KMS-11 (cell line): ENCODE measurements around the gene DPF3.

ENCODE experiments used
- H2AFZ ChIP-seq: fragments of 200-600 bp; sonication (generic); 2 replicates; pipeline ENCODE4 v1.6.1; 2016; ENCODE audit warnings: antibody characterized with exemption, mixed run types, low read depth
- H3K27ac ChIP-seq: fragments of 200-600 bp; sonication (generic); 2 replicates; pipeline ENCODE4 v1.6.1; 2016; ENCODE audit warnings: mild to moderate bottlenecking, mixed run types
- H3K27me3 ChIP-seq: fragments of 200-600 bp; sonication (generic); 2 replicates; pipeline ENCODE4 v1.6.1; 2017; ENCODE audit warnings: mild to moderate bottlenecking, low read depth, mixed run types, moderate library complexity; ENCODE audit not compliant: insufficient read depth
- H3K36me3 ChIP-seq: fragments of 200-600 bp; sonication (generic); 2 replicates; pipeline ENCODE4 v1.6.1; 2017; ENCODE audit warnings: mild to moderate bottlenecking, mixed run types; ENCODE audit not compliant: insufficient read depth
- H3K4me1 ChIP-seq: fragments of 200-600 bp; sonication (generic); 2 replicates; pipeline ENCODE4 v1.6.1; 2016; ENCODE audit warnings: mild to moderate bottlenecking, low read depth, mixed run types; ENCODE audit not compliant: poor library complexity, severe bottlenecking
- H3K4me2 ChIP-seq: fragments of 200-600 bp; sonication (generic); 2 replicates; pipeline ENCODE4 v1.7.0; 2016; ENCODE audit warnings: mild to moderate bottlenecking, mixed run types
- H3K4me3 ChIP-seq: fragments of 200-600 bp; sonication (generic); IDR thresholded peaks from 2 replicates; pipeline ENCODE4 v1.6.1; 2017; ENCODE audit warnings: low read depth, low read length, mixed read lengths; ENCODE audit not compliant: insufficient read depth
- H3K79me2 ChIP-seq: fragments of 200-600 bp; sonication (generic); 2 replicates; pipeline ENCODE4 v1.6.1; 2016; ENCODE audit warnings: low read depth, mixed run types; ENCODE audit not compliant: insufficient read depth
- H3K9ac ChIP-seq: fragments of 200-600 bp; sonication (generic); 2 replicates; pipeline ENCODE4 v1.6.1; 2016; ENCODE audit warnings: mild to moderate bottlenecking, mixed run types
- H4K20me1 ChIP-seq: fragments of 200-600 bp; sonication (generic); 2 replicates; pipeline ENCODE4 v1.6.1; 2016; ENCODE audit warnings: mild to moderate bottlenecking, mixed run types; ENCODE audit not compliant: insufficient read depth
- TF ChIP-seq, protein P1 (sequence below): fragments of 200-600 bp; sonication (generic); conservative IDR thresholded peaks from 2 replicates; pipeline ENCODE4 v1.6.1; 2017; ENCODE audit warnings: low read depth, mild to moderate bottlenecking, antibody characterized with exemption, low read length, moderate library complexity, mixed read lengths

The DPF3 gene

DNA sequence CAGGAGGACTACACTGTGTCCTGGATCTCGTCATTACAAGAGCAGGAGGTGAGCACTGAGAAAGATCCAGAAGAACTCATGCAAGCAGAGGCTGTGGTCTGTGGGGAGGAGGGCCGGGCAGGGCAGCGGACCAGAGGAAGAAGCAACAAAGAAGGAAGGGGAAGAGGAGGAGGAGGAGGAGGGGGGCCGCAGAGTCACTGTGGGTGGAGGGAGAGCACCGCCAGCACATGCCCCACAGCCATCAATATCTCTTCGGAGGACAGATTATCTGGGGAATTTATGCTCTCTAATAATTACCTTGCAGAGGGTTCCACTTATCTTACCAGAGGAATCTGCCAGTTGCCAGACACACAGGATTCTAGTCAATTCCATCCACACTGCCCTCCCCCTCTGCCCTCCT is 105.6 kb downstream of the DPF3 start:
- Histone ChIP-seq H3K9ac (no peak overlapping the region), H3K4me3 (no peak overlapping the region), H3K27me3 (no peaks in the 10 kb centered on the region), H3K36me3 (no peaks in the 10 kb centered on the region), H3K4me2 (no peak overlapping the region), H3K79me2 (no peaks in the 10 kb centered on the region), H4K20me1 (no peaks in the 10 kb centered on the region), H3K4me1 (no peaks in the 10 kb centered on the region), H3K27ac (no peak overlapping the region), H2AFZ (no peak overlapping the region)
- TF ChIP-seq, protein P1, sequence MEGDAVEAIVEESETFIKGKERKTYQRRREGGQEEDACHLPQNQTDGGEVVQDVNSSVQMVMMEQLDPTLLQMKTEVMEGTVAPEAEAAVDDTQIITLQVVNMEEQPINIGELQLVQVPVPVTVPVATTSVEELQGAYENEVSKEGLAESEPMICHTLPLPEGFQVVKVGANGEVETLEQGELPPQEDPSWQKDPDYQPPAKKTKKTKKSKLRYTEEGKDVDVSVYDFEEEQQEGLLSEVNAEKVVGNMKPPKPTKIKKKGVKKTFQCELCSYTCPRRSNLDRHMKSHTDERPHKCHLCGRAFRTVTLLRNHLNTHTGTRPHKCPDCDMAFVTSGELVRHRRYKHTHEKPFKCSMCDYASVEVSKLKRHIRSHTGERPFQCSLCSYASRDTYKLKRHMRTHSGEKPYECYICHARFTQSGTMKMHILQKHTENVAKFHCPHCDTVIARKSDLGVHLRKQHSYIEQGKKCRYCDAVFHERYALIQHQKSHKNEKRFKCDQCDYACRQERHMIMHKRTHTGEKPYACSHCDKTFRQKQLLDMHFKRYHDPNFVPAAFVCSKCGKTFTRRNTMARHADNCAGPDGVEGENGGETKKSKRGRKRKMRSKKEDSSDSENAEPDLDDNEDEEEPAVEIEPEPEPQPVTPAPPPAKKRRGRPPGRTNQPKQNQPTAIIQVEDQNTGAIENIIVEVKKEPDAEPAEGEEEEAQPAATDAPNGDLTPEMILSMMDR = no peak

DNA sequence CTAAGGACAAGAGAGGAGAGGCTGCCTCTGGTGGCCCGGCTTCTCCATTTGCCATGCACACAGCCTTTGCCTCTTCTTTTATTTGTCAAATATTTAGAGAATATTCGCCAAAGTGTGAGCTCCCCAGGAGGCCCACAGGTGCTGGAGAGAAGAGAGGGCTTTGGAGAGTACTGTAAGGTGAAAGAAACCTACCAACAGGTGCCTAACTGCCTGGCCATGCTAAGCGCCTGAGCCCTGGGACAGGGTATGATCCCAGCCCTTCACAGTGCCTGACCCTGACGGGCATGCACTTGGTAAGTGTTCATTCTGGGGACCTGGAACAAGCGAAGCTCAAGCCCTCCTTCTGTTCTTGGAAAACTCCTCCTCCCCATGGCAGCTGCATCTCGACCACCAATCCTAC is 106.1 kb downstream of the DPF3 start:
- Histone ChIP-seq H3K9ac (no peak overlapping the region), H3K36me3 (no peaks in the 10 kb centered on the region), H3K27me3 (no peaks in the 10 kb centered on the region), H3K27ac (no peak overlapping the region), H3K4me3 (no peak overlapping the region), H2AFZ (no peak overlapping the region), H3K4me1 (no peaks in the 10 kb centered on the region), H3K79me2 (no peaks in the 10 kb centered on the region), H3K4me2 (no peak overlapping the region), H4K20me1 (no peaks in the 10 kb centered on the region)
- TF ChIP-seq, protein P1 = no peak

DNA sequence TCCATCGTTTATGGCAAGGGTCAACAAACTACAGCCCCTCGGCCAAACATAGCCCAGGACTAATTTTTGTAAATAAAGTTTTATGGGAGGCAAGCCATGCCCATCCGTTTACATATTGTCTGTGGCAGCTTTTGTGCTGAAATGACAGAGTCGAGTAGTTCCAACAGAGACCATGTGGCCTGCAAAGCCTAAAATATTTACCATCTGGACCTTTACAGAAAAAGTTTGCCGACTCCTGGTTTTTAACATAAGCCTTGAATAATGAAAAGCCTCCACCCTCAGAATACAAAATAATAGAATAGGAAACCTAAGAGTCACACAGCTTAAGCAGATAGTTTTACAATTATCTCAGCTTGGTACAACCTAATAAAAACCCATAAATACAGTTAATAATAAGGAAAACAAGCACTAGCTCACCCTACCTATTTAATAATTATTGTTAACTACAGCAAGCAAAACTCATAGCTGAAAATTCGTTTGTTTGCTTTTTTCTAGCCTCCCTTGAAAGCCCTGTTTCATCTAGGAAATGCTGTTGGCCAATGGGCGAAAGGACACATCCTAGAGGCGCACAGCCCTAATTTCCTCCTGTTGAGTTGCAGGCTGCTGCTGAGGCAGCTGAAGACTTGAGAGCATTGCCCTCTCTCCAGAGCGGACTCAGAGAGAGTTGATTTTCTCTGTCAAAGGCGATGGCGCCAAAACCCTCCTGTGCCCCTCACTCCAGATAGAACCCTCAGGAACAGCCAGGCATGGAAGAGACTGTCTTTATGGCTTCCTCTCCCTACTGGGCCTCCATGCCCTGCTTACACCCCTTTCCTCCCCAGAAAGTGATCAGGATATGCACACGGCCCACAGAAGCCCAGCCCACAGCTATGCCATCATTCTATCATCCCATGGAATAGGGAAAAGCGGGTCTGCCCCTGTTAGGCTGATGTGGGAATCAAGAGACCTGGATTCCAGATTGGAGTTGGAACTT is 107.2 kb downstream of the DPF3 start:
- no peaks in the 10 kb centered on the region for H3K27me3 ChIP-seq
- H3K79me2 ChIP-seq = no peaks in the 10 kb centered on the region
- H3K4me1 ChIP-seq = no peaks in the 10 kb centered on the region
- H3K9ac ChIP-seq = no peak overlapping the region
- no peak overlapping the region for H3K27ac ChIP-seq
- no peak overlapping the region for H2AFZ ChIP-seq
- H3K4me3 ChIP-seq = no peak overlapping the region
- TF ChIP-seq, protein P1 = no peak
- no peaks in the 10 kb centered on the region for H4K20me1 ChIP-seq
- H3K36me3 ChIP-seq = no peaks in the 10 kb centered on the region
- no peak overlapping the region for H3K4me2 ChIP-seq

DNA sequence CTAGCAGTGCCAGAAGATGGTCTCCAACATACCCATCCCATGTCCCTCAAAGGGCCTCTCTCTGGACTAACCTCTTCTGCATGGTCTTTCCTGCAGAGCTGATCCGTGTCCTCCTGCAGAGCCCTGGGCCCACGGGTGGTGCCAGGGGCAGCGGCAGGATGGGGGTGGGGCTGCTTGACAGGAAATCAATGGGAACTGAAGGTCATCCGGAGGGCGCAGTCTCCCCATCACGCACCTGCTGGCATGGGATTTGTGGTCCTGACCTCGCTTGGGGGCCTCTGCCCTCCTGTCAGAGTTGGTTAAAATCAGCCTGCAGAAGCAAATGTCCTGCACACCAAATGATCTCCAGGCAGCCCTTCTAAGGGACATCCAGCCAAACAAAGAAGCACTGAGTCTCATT is 110.2 kb downstream of the DPF3 start:
- no peak overlapping the region for H3K27ac ChIP-seq
- no peaks in the 10 kb centered on the region for H3K27me3 ChIP-seq
- H3K36me3 ChIP-seq = no peaks in the 10 kb centered on the region
- no peaks in the 10 kb centered on the region for H3K4me1 ChIP-seq
- no peak overlapping the region for H3K9ac ChIP-seq
- no peak overlapping the region for H3K4me2 ChIP-seq
- no peak overlapping the region for H3K4me3 ChIP-seq
- H2AFZ ChIP-seq = no peak overlapping the region
- TF ChIP-seq, protein P1 = no peak
- H4K20me1 ChIP-seq = no peaks in the 10 kb centered on the region
- no peaks in the 10 kb centered on the region for H3K79me2 ChIP-seq
